Activated gamma-delta T cell treated with anti-CD3 and anti-CD28 coated beads, Interleukin-2, amount 50 U/mL, for 16 hours (primary cell): ENCODE measurements around the gene LSM14B.
"Not testable (repeated sequence)": the region's sequence is repeated elsewhere in the genome, so short reads cannot be mapped to it uniquely, and the experiment has no call there.

ENCODE experiments used
- DNase-seq: peaks from one replicate; pipeline ENCODE4 v3.0.0-alpha.2; 2020; ENCODE audit warnings: low read depth

Gene LSM14B

GRCh38 chr20:62147528-62147927 lies 25.3 kb downstream of the LSM14B start:
- no peak for DNase-seq

GRCh38 chr20:62148383-62148782 lies 26.1 kb downstream of the LSM14B start:
- DNase-seq: not testable (repeated sequence)

GRCh38 chr20:62148908-62149314 lies 26.6 kb downstream of the LSM14B start:
- no peak for DNase-seq

- no peak for DNase-seq
These were observed 27.4 kb downstream of the LSM14B start for GRCh38 chr20:62149532-62150309.

GRCh38 chr20:62150310-62150575 lies 28.0 kb downstream of the LSM14B start:
- DNase-seq: no peak

- no peak for DNase-seq
These were observed 28.9 kb downstream of the LSM14B start for GRCh38 chr20:62151225-62151624.

- DNase-seq: no peak
These were observed 29.6 kb downstream of the LSM14B start for GRCh38 chr20:62151835-62152364.

GRCh38 chr20:62155428-62156253 lies 33.4 kb downstream of the LSM14B start:
- DNase-seq: no peak

GRCh38 chr20:62156254-62156556 lies 33.9 kb downstream of the LSM14B start:
- DNase-seq: no peak

- DNase-seq: peak; percentile 54
These were observed 34.5 kb downstream of the LSM14B start for GRCh38 chr20:62156592-62157386.

- no peak for DNase-seq
These were observed 35.3 kb downstream of the LSM14B start for GRCh38 chr20:62157387-62158087.

- DNase-seq: no peak
These were observed 35.8 kb downstream of the LSM14B start for GRCh38 chr20:62158088-62158400.

- DNase-seq: no peak
These were observed 36.3 kb downstream of the LSM14B start for GRCh38 chr20:62158541-62158940.

GRCh38 chr20:62159052-62159451 lies 36.8 kb downstream of the LSM14B start:
- DNase-seq: no peak

- DNase-seq: peak; percentile 39
These were observed 37.6 kb downstream of the LSM14B start for GRCh38 chr20:62159839-62160238.

- DNase-seq: no peak
These were observed 38.0 kb downstream of the LSM14B start for GRCh38 chr20:62160253-62160652.

GRCh38 chr20:62160876-62161275 lies 38.6 kb downstream of the LSM14B start:
- no peak for DNase-seq

GRCh38 chr20:62161347-62161746 lies 39.1 kb downstream of the LSM14B start:
- DNase-seq: no peak

GRCh38 chr20:62162765-62163484 lies 40.6 kb downstream of the LSM14B start:
- no peak for DNase-seq

GRCh38 chr20:62163485-62163865 lies 41.2 kb downstream of the LSM14B start:
- DNase-seq: no peak

GRCh38 chr20:62163986-62164762 lies 41.9 kb downstream of the LSM14B start:
- DNase-seq: no peak
